PC-9 (cell line): ENCODE measurements around the gene FKBP1B.

ENCODE experiments used
- EZH2 ChIP-seq: fragments of 200-600 bp; sonication (generic); IDR thresholded peaks from 2 replicates; pipeline ENCODE4 v1.8.0; 2017; ENCODE audit warnings: antibody characterized with exemption, low read depth
- TF ChIP-seq, protein P1 (sequence below): fragments of 200-600 bp; sonication (generic); conservative IDR thresholded peaks from 2 replicates; pipeline ENCODE4 v1.6.1; 2017; ENCODE audit warnings: mixed run types, antibody characterized with exemption, mild to moderate bottlenecking, moderate library complexity

DNA sequence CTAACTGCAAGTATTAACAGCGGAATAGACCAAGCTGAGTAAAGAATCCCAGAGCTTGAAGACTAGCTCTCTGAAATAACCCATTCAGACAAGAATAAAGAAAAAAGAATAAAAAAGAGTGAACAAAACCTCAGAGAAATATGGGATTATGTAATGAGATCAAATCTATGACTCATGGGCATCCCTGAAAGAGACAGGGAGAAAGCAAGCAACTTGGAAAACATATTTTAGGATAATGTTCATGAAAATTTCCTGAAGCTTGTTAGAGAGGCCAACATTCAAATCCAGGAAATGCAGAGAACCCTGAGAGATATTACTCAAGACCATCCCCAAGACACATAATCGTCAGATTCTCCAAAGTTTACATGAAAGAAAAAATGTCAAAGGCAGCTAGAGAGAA lies 56.3 kb downstream of the FKBP1B start:
- TF ChIP-seq, protein P1, sequence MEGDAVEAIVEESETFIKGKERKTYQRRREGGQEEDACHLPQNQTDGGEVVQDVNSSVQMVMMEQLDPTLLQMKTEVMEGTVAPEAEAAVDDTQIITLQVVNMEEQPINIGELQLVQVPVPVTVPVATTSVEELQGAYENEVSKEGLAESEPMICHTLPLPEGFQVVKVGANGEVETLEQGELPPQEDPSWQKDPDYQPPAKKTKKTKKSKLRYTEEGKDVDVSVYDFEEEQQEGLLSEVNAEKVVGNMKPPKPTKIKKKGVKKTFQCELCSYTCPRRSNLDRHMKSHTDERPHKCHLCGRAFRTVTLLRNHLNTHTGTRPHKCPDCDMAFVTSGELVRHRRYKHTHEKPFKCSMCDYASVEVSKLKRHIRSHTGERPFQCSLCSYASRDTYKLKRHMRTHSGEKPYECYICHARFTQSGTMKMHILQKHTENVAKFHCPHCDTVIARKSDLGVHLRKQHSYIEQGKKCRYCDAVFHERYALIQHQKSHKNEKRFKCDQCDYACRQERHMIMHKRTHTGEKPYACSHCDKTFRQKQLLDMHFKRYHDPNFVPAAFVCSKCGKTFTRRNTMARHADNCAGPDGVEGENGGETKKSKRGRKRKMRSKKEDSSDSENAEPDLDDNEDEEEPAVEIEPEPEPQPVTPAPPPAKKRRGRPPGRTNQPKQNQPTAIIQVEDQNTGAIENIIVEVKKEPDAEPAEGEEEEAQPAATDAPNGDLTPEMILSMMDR = no peak
- TF ChIP-seq EZH2 = no peak
